ENCODE measurements around the gene FAM149A. TPM values are rescaled to one million over a fixed set of nuclear protein-coding genes. Genes with fewer than 3 reads are reported as not detected.

The FAM149A gene
- polyA plus RNA-seq: 10 to 100 TPM in 2 of 4 donors, 1 to 10 TPM in 2; 6.8 to 12.9 (median 9.5) TPM
- long read RNA-seq, donor 1, partial matches to known transcripts: 0 of 2 reads
- long read RNA-seq, donor 1, other reads (novel, unspliced or antisense): 0 of 2 reads
- long read RNA-seq, donor 2: 0 reads
- long read RNA-seq, donor 3: 0 reads
- long read RNA-seq, donor 4: 0 reads
- long read RNA-seq, donor 5: 0 reads
- long read RNA-seq, donor 6: 0 reads
- long read RNA-seq, donor 7: 0 reads
- long read RNA-seq, donor 8: 0 reads
- long read RNA-seq, donor 9: 0 reads
- long read RNA-seq, donor 10: 0 reads

DNA sequence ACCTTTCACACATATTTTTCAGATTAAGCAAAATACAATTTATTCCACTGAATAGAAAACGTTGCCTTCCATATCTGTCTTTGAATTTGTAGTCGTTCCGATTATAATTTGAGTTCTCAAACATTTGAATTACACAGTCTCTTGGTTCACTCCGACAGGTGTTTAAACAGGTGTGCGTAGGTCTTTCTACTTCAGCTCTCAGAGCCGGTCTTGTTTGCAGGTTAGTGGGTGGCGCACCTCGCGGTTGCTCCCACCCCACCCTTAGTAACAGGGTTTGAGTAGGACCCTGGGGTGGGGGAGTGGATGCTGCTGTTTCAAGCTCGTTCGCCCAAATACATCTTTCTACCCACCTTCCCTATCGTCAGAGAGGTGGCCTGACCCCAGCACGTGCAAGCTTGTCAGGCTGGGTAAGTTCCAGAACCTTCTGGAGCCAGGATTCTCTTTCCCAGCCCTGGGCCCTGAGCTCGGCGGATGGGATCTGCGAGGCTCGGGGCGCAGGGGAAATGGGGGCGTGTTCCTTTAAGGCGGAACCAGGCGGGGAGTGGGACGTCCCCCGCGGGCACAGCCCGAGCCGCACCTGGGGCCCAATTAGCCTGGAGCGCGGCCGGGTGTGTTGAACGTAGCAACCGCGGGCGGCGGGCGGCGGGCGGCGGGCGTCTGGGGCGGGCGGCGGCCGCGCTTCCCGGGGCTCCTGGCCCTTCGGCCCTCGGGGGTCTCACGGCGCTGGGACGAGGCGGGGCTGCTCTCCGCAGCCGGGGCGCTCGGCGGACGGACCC is at the start of gene FAM149A:
Gene FAM149A, plus strand, starts transcription at position 591 of the 776 bp plus-strand sequence.
- no peaks in the 10 kb centered on the region for H3K4me1 ChIP-seq (ENCODE audit: control insufficient read depth in 3 of 3, insufficient read depth in 2 of 3, low read depth in 1 of 3, low read length in 2 of 3)
- no peaks in the 10 kb centered on the region for H3K27me3 ChIP-seq (ENCODE audit: control insufficient read depth in 3 of 3, insufficient read depth in 3 of 3, low read length in 3 of 3)
- H3K27ac ChIP-seq (ENCODE audit: low read depth in 1 of 3, low read length in 2 of 3): peak within 1 kb of the TSS; percentile 55 to 68 (median 60)
- peaks cover 0 to 3% (median 0%) of the 10 kb centered on the region in 3 donors for H3K36me3 ChIP-seq (ENCODE audit: control insufficient read depth in 3 of 3, insufficient read depth in 2 of 3, low read depth in 1 of 3, low read length in 3 of 3)
- FAIRE-seq: no peak
- WGBS, 3 donors: 7 to 13% (median 11%) methylated on average over 37 to 57 of the region's 57 CpGs
- H3K4me3 ChIP-seq (ENCODE audit: low read depth in 1 of 3, low read length in 3 of 3): peak within 1 kb of the TSS; percentile 61 to 86 (median 63)
- peak; percentile 79 to 85 for DNase-seq
- no peaks in the 10 kb centered on the region for H3K9me3 ChIP-seq (ENCODE audit: control insufficient read depth in 2 of 2, insufficient read depth in 1 of 2, low read depth in 1 of 2, low read length in 1 of 2)

DNA sequence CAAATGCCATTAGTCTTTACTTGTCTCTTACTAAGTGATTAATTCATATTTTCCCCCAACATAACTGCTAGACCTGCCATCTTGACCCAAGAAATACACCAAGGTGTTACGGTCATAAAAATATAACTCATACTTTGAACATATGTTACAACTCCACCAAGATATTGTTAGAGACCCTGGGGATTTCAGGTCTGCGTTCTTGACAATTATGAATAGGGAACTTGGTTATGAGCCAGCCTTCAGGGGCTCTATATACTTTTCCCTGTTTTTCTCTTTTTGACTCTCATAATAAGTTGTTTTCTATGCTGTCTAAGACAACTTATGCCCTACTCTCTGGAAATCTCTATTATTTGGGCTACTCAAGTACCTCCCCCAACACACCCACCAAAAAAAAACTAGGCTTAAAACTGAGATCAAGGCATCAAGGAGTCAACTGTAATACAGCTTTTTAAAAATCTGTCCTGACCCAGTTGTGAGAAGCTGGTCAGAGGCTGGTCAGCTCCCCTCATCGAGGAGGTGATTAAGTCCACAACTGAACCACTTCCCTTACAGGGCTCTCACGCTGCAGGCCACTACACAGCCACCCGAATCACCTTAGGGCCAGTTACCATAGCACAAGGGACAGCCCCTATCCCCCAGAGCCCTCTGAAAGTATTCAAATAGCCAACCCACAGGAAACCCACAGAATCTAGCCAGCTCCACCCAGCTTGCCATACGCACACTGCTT is 46.1 kb upstream of the FAM149A start:
- DNase-seq (no peak), FAIRE-seq (no peak)
- Histone ChIP-seq H3K4me3 (ENCODE audit: low read depth in 1 of 3, low read length in 3 of 3) (no peak overlapping the region), H3K4me1 (ENCODE audit: control insufficient read depth in 3 of 3, insufficient read depth in 2 of 3, low read depth in 1 of 3, low read length in 2 of 3) (no peaks in the 10 kb centered on the region), H3K27me3 (ENCODE audit: control insufficient read depth in 3 of 3, insufficient read depth in 3 of 3, low read length in 3 of 3) (no peaks in the 10 kb centered on the region), H3K9me3 (ENCODE audit: control insufficient read depth in 2 of 2, insufficient read depth in 1 of 2, low read depth in 1 of 2, low read length in 1 of 2) (peaks cover 0 to 2% of the 10 kb centered on the region in 2 donors), H3K36me3 (ENCODE audit: control insufficient read depth in 3 of 3, insufficient read depth in 2 of 3, low read depth in 1 of 3, low read length in 3 of 3) (no peaks in the 10 kb centered on the region), H3K27ac (ENCODE audit: low read depth in 1 of 3, low read length in 2 of 3) (no peak overlapping the region)
- WGBS, 3 donors: 74 to 87% (median 79%) methylated on average over 6 of the region's 6 CpGs

DNA sequence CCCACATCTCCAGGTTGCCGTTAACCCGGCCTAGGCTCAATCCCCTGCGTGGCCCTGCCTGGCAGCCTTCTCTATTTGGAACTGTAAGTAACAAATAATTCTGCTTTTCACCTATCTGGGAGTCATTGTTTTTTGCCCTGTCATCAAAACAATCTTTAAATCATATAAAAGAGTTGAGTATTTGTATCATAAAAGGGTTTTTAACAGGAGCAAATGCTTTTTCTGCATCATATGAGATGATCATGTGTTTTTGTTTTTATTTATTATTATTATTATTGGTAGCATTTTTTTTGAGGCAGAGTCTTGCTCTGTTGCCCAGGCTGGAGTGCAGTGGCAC is 45.6 kb upstream of the FAM149A start:
- DNase-seq (no peak), FAIRE-seq (no peak)
- 64 to 88% (median 76%) methylated on average over 3 of the region's 3 CpGs for WGBS, 3 donors
- H3K27ac ChIP-seq (ENCODE audit: low read depth in 1 of 3, low read length in 2 of 3): no peak overlapping the region
- H3K9me3 ChIP-seq (ENCODE audit: control insufficient read depth in 2 of 2, insufficient read depth in 1 of 2, low read depth in 1 of 2, low read length in 1 of 2): peaks cover 0 to 2% of the 10 kb centered on the region in 2 donors
- no peaks in the 10 kb centered on the region for H3K4me1 ChIP-seq (ENCODE audit: control insufficient read depth in 3 of 3, insufficient read depth in 2 of 3, low read depth in 1 of 3, low read length in 2 of 3)
- no peaks in the 10 kb centered on the region for H3K27me3 ChIP-seq (ENCODE audit: control insufficient read depth in 3 of 3, insufficient read depth in 3 of 3, low read length in 3 of 3)
- no peaks in the 10 kb centered on the region for H3K36me3 ChIP-seq (ENCODE audit: control insufficient read depth in 3 of 3, insufficient read depth in 2 of 3, low read depth in 1 of 3, low read length in 3 of 3)
- H3K4me3 ChIP-seq (ENCODE audit: low read depth in 1 of 3, low read length in 3 of 3): no peak overlapping the region

DNA sequence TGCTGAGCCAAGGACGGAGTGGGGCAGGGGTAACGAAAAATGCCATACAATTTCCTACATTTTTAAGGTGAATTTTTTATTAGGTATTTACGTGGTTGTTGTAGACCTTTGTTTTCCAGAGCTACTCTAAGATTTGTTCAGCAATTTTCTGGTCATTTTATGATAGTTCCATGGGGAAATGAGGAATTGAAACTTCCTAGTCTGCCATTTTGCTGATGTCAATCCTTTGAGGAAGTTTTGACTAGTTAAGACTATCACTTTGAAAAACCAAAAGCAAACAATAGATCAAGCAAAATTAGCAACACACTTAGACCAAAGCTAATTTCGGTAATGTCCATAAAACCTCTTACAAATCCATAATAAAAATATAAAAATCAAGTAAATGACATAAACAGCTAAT is 42.6 kb upstream of the FAM149A start:
- peaks cover 0 to 2% of the 10 kb centered on the region in 2 donors for H3K9me3 ChIP-seq (ENCODE audit: control insufficient read depth in 2 of 2, insufficient read depth in 1 of 2, low read depth in 1 of 2, low read length in 1 of 2)
- no peak overlapping the region for H3K27ac ChIP-seq (ENCODE audit: low read depth in 1 of 3, low read length in 2 of 3)
- no peak overlapping the region for H3K4me3 ChIP-seq (ENCODE audit: low read depth in 1 of 3, low read length in 3 of 3)
- DNase-seq: no peak
- no peak for FAIRE-seq
- H3K36me3 ChIP-seq (ENCODE audit: control insufficient read depth in 3 of 3, insufficient read depth in 2 of 3, low read depth in 1 of 3, low read length in 3 of 3): no peaks in the 10 kb centered on the region
- H3K27me3 ChIP-seq (ENCODE audit: control insufficient read depth in 3 of 3, insufficient read depth in 3 of 3, low read length in 3 of 3): no peaks in the 10 kb centered on the region
- no peaks in the 10 kb centered on the region for H3K4me1 ChIP-seq (ENCODE audit: control insufficient read depth in 3 of 3, insufficient read depth in 2 of 3, low read depth in 1 of 3, low read length in 2 of 3)
- 83 to 89% (median 83%) methylated on average over 4 of the region's 4 CpGs for WGBS, 3 donors

DNA sequence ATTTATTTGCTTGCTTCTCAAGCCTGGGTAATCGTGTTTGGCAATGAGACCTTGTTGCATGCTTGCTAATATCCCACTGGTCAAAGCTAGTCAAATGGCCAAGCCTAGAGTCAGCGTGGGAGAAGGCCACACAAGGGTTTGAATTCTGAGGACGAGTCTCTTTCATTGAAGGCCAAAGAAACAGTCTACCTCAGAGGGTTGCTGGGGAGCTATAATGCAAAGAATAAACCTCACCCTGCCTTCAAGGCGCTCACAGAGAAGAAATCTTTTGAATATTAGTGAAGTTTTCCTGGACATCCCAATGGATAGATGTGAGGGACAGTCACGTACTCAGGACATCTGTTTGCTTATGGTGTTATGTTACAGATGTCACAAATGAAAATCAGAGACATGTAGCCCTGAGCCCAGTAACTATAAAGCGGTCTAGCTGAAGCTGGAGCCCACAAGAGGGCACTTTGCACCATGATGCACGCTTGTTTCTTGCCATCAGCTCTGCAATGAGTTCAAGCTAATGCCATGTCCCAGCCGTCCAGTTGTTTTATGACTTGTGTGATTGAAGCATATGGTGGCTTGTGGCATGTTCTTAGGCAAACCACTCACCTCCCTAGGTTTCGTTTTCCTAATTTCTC is 36.6 kb upstream of the FAM149A start:
- peaks cover 0 to 12% (median 2%) of the 10 kb centered on the region in 3 donors for H3K4me1 ChIP-seq (ENCODE audit: control insufficient read depth in 3 of 3, insufficient read depth in 2 of 3, low read depth in 1 of 3, low read length in 2 of 3)
- H3K36me3 ChIP-seq (ENCODE audit: control insufficient read depth in 3 of 3, insufficient read depth in 2 of 3, low read depth in 1 of 3, low read length in 3 of 3): no peaks in the 10 kb centered on the region
- H3K9me3 ChIP-seq (ENCODE audit: control insufficient read depth in 2 of 2, insufficient read depth in 1 of 2, low read depth in 1 of 2, low read length in 1 of 2): no peaks in the 10 kb centered on the region
- FAIRE-seq: no peak
- WGBS, 3 donors: 40 to 51% (median 46%) methylated on average over 9 of the region's 9 CpGs
- H3K27ac ChIP-seq (ENCODE audit: low read depth in 1 of 3, low read length in 2 of 3): peak overlapping the region in 2 of 3 donors; percentile 11 to 26
- peak overlapping the region in 1 of 3 donors; percentile 47 for H3K4me3 ChIP-seq (ENCODE audit: low read depth in 1 of 3, low read length in 3 of 3)
- no peaks in the 10 kb centered on the region for H3K27me3 ChIP-seq (ENCODE audit: control insufficient read depth in 3 of 3, insufficient read depth in 3 of 3, low read length in 3 of 3)
- peak; percentile 65 to 88 for DNase-seq

DNA sequence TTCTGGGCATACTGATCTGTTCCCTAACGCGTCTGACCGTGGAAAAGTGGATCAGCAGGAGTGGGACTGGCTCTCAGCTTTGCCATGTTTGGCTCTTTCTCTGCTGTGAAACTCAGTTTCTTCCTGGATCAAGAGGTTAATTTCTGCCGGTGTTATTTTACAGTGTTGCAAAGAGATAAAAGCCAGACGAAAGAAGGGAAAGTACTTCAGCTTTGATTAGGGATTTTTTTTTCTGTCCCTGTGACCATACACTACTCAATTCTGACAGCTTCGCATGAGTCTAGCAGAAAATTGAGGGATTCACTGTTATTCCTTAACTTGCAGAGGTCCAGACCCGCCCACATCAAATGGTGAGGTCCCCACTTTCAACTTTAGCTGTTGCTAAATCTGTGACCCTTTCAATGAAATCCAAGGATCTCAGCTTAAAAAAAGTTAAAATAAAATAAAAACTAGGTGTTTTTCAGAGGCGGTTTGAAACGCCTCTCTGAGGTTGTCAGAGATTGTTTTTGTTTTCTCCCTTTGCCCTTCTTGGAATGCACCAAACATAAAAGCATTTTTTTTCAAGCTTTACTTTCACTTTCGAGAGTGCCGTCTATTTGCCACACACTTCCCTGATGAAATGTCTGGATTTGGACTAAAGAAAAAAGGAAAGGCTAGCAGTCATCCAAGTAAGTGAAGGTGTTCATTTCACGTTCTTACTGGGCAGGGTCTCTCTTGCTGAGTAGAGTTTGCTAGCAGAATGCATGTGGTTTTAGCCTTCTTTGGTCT is 35.7 kb upstream of the FAM149A start, which contains the start of gene TLR3:
Gene TLR3, plus strand, starts transcription at position 576 of the 768 bp plus-strand sequence. CDS start 7,464 bp downstream, outside the sequence.
- Histone ChIP-seq H3K4me3 (ENCODE audit: low read depth in 1 of 3, low read length in 3 of 3) (peak within 1 kb of the TSS; percentile 34 to 72 (median 47)), H3K27ac (ENCODE audit: low read depth in 1 of 3, low read length in 2 of 3) (peak within 1 kb of the TSS; percentile 41 to 73 (median 46)), H3K4me1 (ENCODE audit: control insufficient read depth in 3 of 3, insufficient read depth in 2 of 3, low read depth in 1 of 3, low read length in 2 of 3) (peaks cover 0 to 12% (median 2%) of the 10 kb centered on the region in 3 donors), H3K27me3 (ENCODE audit: control insufficient read depth in 3 of 3, insufficient read depth in 3 of 3, low read length in 3 of 3) (no peaks in the 10 kb centered on the region), H3K9me3 (ENCODE audit: control insufficient read depth in 2 of 2, insufficient read depth in 1 of 2, low read depth in 1 of 2, low read length in 1 of 2) (no peaks in the 10 kb centered on the region), H3K36me3 (ENCODE audit: control insufficient read depth in 3 of 3, insufficient read depth in 2 of 3, low read depth in 1 of 3, low read length in 3 of 3) (no peaks in the 10 kb centered on the region)
- peak; percentile 72 to 76 for DNase-seq
- 2 to 6% (median 4%) methylated on average over 12 of the region's 12 CpGs for WGBS, 3 donors
- FAIRE-seq: no peak

DNA sequence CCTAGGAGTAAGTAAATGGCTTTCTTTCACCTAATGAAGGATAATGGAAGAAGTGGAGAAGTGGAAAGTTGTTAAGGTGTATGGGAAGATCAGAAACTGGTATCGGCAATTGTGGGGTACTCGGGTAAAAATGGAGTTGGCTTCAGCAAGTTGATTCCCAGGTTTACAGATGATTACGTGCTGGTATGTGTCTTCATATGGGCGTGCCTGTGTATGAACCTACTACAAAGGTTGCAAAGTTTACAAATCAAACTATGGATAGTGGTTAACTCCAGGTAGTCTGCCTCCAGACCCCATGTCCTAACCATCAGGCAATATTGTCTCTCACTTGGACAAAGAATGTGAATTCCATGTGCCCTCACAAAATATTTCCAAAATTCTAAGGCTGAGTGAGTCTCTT is 34.8 kb upstream of the FAM149A start:
- FAIRE-seq: no peak
- H3K27me3 ChIP-seq (ENCODE audit: control insufficient read depth in 3 of 3, insufficient read depth in 3 of 3, low read length in 3 of 3): no peaks in the 10 kb centered on the region
- H3K4me1 ChIP-seq (ENCODE audit: control insufficient read depth in 3 of 3, insufficient read depth in 2 of 3, low read depth in 1 of 3, low read length in 2 of 3): peaks cover 2 to 12% (median 2%) of the 10 kb centered on the region in 3 donors
- no peaks in the 10 kb centered on the region for H3K9me3 ChIP-seq (ENCODE audit: control insufficient read depth in 2 of 2, insufficient read depth in 1 of 2, low read depth in 1 of 2, low read length in 1 of 2)
- H3K27ac ChIP-seq (ENCODE audit: low read depth in 1 of 3, low read length in 2 of 3): peak overlapping the region in 1 of 3 donors; percentile 11
- DNase-seq: peak; percentile 21 to 59
- no peaks in the 10 kb centered on the region for H3K36me3 ChIP-seq (ENCODE audit: control insufficient read depth in 3 of 3, insufficient read depth in 2 of 3, low read depth in 1 of 3, low read length in 3 of 3)
- peak overlapping the region in 1 of 3 donors; percentile 72 for H3K4me3 ChIP-seq (ENCODE audit: low read depth in 1 of 3, low read length in 3 of 3)
- WGBS, 3 donors: 6 to 63% (median 31%) methylated on average over 4 of the region's 4 CpGs
